Left lung (tissue), 10 donors: Measurements from ENCODE around the gene UTP3. TPM values are rescaled to one million over a fixed set of nuclear protein-coding genes. Genes with fewer than 3 reads are reported as not detected.
A peak's percentile ranks its signal among the peaks of the same experiment; 100 is the strongest.
"Not testable (repeated sequence)": the region's sequence is repeated elsewhere in the genome, so short reads cannot be mapped to it uniquely, and the experiment has no call there.

Experiments used
- ATAC-seq: fragments of 200-7000 bp; cut with Tn5 transposase; one replicate; pipeline ENCODE4 v1.9.1; 2020; ENCODE audit warnings: moderate library complexity
- DNase-seq, 4 donors: peaks; one replicate each; pipeline ENCODE4 v3.0.0-alpha.2; 2013 to 2020
- H3K27ac ChIP-seq, 2 donors: fragments of 200-600 bp; sonication (generic) in 1 of 2; one replicate each; pipeline versions ENCODE4 v1.5.0 to v1.8.0; 2020 to 2021
- H3K27me3 ChIP-seq, 2 donors: fragments of 200-600 bp; sonication (generic) in 1 of 2; one replicate each; pipeline versions ENCODE4 v1.5.0 to v1.8.0; 2020 to 2021
- H3K36me3 ChIP-seq, 2 donors: fragments of 200-600 bp; sonication (generic) in 1 of 2; one replicate each; pipeline versions ENCODE4 v1.5.0 to v1.8.0; 2020 to 2021
- H3K4me1 ChIP-seq, 2 donors: fragments of 200-600 bp; one replicate each; pipeline ENCODE4 v1.8.0; 2021
- H3K4me3 ChIP-seq, 2 donors: fragments of 200-600 bp; sonication (generic) in 1 of 2; one replicate each; pipeline versions ENCODE4 v1.5.0 to v1.8.0; 2020 to 2021; ENCODE audit warnings: mild to moderate bottlenecking in 1 of 2
- H3K9me3 ChIP-seq, 2 donors: fragments of 200-600 bp; sonication (generic) in 1 of 2; one replicate each; pipeline versions ENCODE4 v1.5.0 to v1.8.0; 2020 to 2021
- CTCF ChIP-seq, 2 donors: fragments of 200-600 bp; sonication (generic) in 1 of 2; IDR thresholded peaks; one replicate each; pipeline versions ENCODE4 v1.5.0 to v1.8.0; 2021; ENCODE audit warnings: antibody characterized with exemption in 2 of 2
- intact Hi-C, 2 donors: fragments of 100-400 bp; cut with DNase I; formaldehyde crosslinking; loops; one replicate each; pipeline versions ENCODE4 v1.11.2 to v1.14.2; 2022
- polyA plus RNA-seq, 6 donors: library from polyadenylated mRNA; unstranded; fragments of 120-200 nt; gene quantifications; one replicate each; pipeline ENCODE4 v1.2.1, GENCODE V29; 2013; ENCODE audit not compliant: insufficient read length in 6 of 6
- total RNA-seq, 2 donors: library from RNA; stranded (reverse); fragmentation: NEBNext Ultra II Directional; extraction: Animal tissue kit (Norgen Biotek cat#: 25700); gene quantifications; one replicate each; pipeline ENCODE4 v1.2.1, GENCODE V29; 2021
- donor health status: DM: no; HTN: yes; CAD: no.
- donor health status: DM: no; HTN: no; CAD: no.

Gene UTP3
- total and polyA plus RNA-seq, 8 donors: 21.5 to 36.6 (median 33.8) TPM

GRCh38 chr4:70676554-70677090 lies 11.7 kb upstream of the UTP3 start:
- no peak for TF ChIP-seq CTCF (IDR thresholded peaks at IDR 0.05)
- intact Hi-C loops: no loop called here
- DNase-seq (no peak), ATAC-seq (no peak)
- Histone ChIP-seq H3K4me1 (no peaks in the 10 kb centered on the region), H3K9me3 (no peaks in the 10 kb centered on the region), H3K27me3 (no peaks in the 10 kb centered on the region), H3K36me3 (no peaks in the 10 kb centered on the region), H3K4me3 (no peak overlapping the region), H3K27ac (no peak overlapping the region)

GRCh38 chr4:70678383-70678999 lies 9.8 kb upstream of the UTP3 start:
- Histone ChIP-seq H3K27ac (no peak overlapping the region), H3K27me3 (no peaks in the 10 kb centered on the region), H3K4me3 (no peak overlapping the region), H3K9me3 (no peaks in the 10 kb centered on the region), H3K4me1 (no peaks in the 10 kb centered on the region), H3K36me3 (no peaks in the 10 kb centered on the region)
- TF ChIP-seq CTCF (IDR thresholded peaks at IDR 0.05): no peak
- ATAC-seq (no peak), DNase-seq (no peak)
- intact Hi-C loops: no loop called here

GRCh38 chr4:70680934-70681333 lies 7.4 kb upstream of the UTP3 start:
- H3K36me3 ChIP-seq: no peaks in the 10 kb centered on the region
- no peak for ATAC-seq
- H3K4me1 ChIP-seq: no peaks in the 10 kb centered on the region

GRCh38 chr4:70681704-70682103 lies 6.6 kb upstream of the UTP3 start:
- intact Hi-C loops: no loop called here
- Histone ChIP-seq H3K4me1 (no peaks in the 10 kb centered on the region), H3K27me3 (no peaks in the 10 kb centered on the region), H3K4me3 (no peak overlapping the region), H3K36me3 (no peaks in the 10 kb centered on the region), H3K9me3 (no peaks in the 10 kb centered on the region), H3K27ac (no peak overlapping the region)
- DNase-seq: no peak
- ATAC-seq: no peak
- no peak for TF ChIP-seq CTCF (IDR thresholded peaks at IDR 0.05)

More at GRCh38 chr4:70680934-70681333, 7.4 kb upstream of the UTP3 start:
- Histone ChIP-seq H3K27me3 (no peaks in the 10 kb centered on the region), H3K4me3 (no peak overlapping the region), H3K27ac (no peak overlapping the region), H3K9me3 (no peaks in the 10 kb centered on the region)
- intact Hi-C loops: no loop called here
- no peak for TF ChIP-seq CTCF (IDR thresholded peaks at IDR 0.05)
- DNase-seq: peak in 2 of 4 donors; percentile 50 to 60

- intact Hi-C loops, H3K4me1 ChIP-seq, H3K9me3 ChIP-seq, H3K27ac ChIP-seq, H3K36me3 ChIP-seq, DNase-seq, H3K27me3 ChIP-seq, ATAC-seq, H3K4me3 ChIP-seq: not testable (repeated sequence)
Observed at GRCh38 chr4:70682142-70682541, 6.2 kb upstream of the UTP3 start.

- Histone ChIP-seq H3K27ac (peak overlapping the region; percentile 94 to 95), H3K4me3 (peak overlapping the region; percentile 89 to 94), H3K9me3 (no peaks in the 10 kb centered on the region), H3K4me1 (peaks cover 10 to 41% of the 10 kb centered on the region in 2 donors), H3K27me3 (no peaks in the 10 kb centered on the region), H3K36me3 (peaks cover 0 to 4% of the 10 kb centered on the region in 2 donors)
- TF ChIP-seq CTCF (IDR thresholded peaks at IDR 0.05): no peak
- intact Hi-C loops: no loop called here
- DNase-seq (peak in 1 of 4 donors; percentile 43), ATAC-seq (peak; percentile 6)
Observed at GRCh38 chr4:70687392-70687791, 940 bp upstream of the UTP3 start.
